Heart left ventricle (tissue), 16 donors: ENCODE data around the gene ATP9B. TPM values are rescaled to one million over a fixed set of nuclear protein-coding genes. Genes with fewer than 3 reads are reported as not detected.

ENCODE experiments used
- ATAC-seq, 4 donors: fragments of 200-7000 bp; cut with Tn5 transposase; one replicate each; pipeline ENCODE4 v1.9.1; 2020 to 2022; ENCODE audit warnings: moderate library complexity in 4 of 4, mild to moderate bottlenecking in 3 of 4, moderate number of reproducible peaks in 1 of 4
- DNase-seq, 5 donors: peaks; one replicate each; pipeline ENCODE4 v3.0.0-alpha.2; 2020
- H3K27ac ChIP-seq, 12 donors: fragments of 200-600 bp; sonication (generic) in 4 of 12; one replicate each; pipeline versions ENCODE4 v1.5.0 to v1.8.0; 2016 to 2022; ENCODE audit warnings: mild to moderate bottlenecking in 2 of 12
- H3K27me3 ChIP-seq, 9 donors: fragments of 200-600 bp; sonication (generic) in 2 of 9; one replicate each; pipeline versions ENCODE4 v1.5.1 to v1.8.0; 2016 to 2022; ENCODE audit warnings: mild to moderate bottlenecking in 3 of 9
- H3K36me3 ChIP-seq, 9 donors: fragments of 200-600 bp; sonication (generic) in 2 of 9; one replicate each; pipeline versions ENCODE4 v1.5.0 to v1.8.0; 2018 to 2022; ENCODE audit warnings: mild to moderate bottlenecking in 2 of 9
- H3K4me1 ChIP-seq, 12 donors: fragments of 200-600 bp; sonication (generic) in 4 of 12; one replicate each; pipeline versions ENCODE4 v1.5.0 to v1.8.0; 2016 to 2022; ENCODE audit warnings: mild to moderate bottlenecking in 3 of 12
- H3K4me3 ChIP-seq, 12 donors: fragments of 200-600 bp; sonication (generic) in 4 of 12; one replicate each; pipeline versions ENCODE4 v1.5.0 to v1.8.0; 2017 to 2022; ENCODE audit warnings: mild to moderate bottlenecking in 9 of 12, moderate library complexity in 4 of 12
- H3K9me3 ChIP-seq, 12 donors: fragments of 200-600 bp; sonication (generic) in 4 of 12; one replicate each; pipeline versions ENCODE4 v1.5.0 to v1.8.0; 2016 to 2022; ENCODE audit warnings: mild to moderate bottlenecking in 1 of 12
- CTCF ChIP-seq, 12 donors: fragments of 200-600 bp; sonication (generic) in 4 of 12; IDR thresholded peaks; one replicate each; pipeline versions ENCODE4 v1.5.0 to v1.8.0; 2018 to 2022; ENCODE audit warnings: antibody characterized with exemption in 12 of 12, mild to moderate bottlenecking in 5 of 12
- POLR2A ChIP-seq, 2 donors: fragments of 450-650 bp; IDR thresholded peaks; one replicate each; pipeline ENCODE4 v1.6.1; 2017; ENCODE audit warnings: antibody characterized with exemption in 2 of 2, mild to moderate bottlenecking in 2 of 2, moderate library complexity in 2 of 2
- WGBS, 4 donors: extraction: QIAGEN DNeasy Blood & Tissue Kit in 2 of 4; methylation state at CpG; one replicate each; pipeline versions ENCODE4 v1.1.5 to v1.1.7; 2013 to 2018; 5-methylcytosine and 5-hydroxymethylcytosine counted together
- intact Hi-C, 10 donors: fragments of 100-400 bp; cut with DNase I; formaldehyde crosslinking; loops; one replicate each; pipeline versions ENCODE4 v1.11.1 to v1.14.2; 2022
- polyA plus RNA-seq, 2 donors: library from polyadenylated mRNA; stranded (reverse); fragments of 200-250 nt; gene quantifications; one replicate each; pipeline ENCODE4 v1.2.3, GENCODE V29; 2013
- total RNA-seq, 9 donors: library from RNA; depleted of rRNA in 2 of 9; stranded (reverse); fragments of >200 nt in 2 of 9; fragmentation: NEBNext Ultra II Directional in 3 of 9; extraction: Animal tissue kit (Norgen Biotek cat#: 25700) in 3 of 9; gene quantifications; one replicate each; pipeline versions ENCODE4 v1.1.0 to v1.2.4, GENCODE V29; 2016 to 2023
- donor health status: ischemic (EF 13 %, LVEDD 7.1; RV severe dilation, severe dysfunction).
- donor health status: healthy with polysubstance abuse.
- donor health status: DM: no; HTN: yes; CAD: no.
- donor health status: DM: no; HTN: no; CAD: no.
- donor health status: ischemic (EF 25% LVEDD 6.9; RV normal size, moderate dysfunction).
- donor health status: ischemic (EF 25% LVEDD 5.7; RV mildly dilated, moderate dysfunction).
- donor health status: healthy.
- donor health status: DM: yes; HTN: yes; CAD: no.
- donor health status: ischemic (EF 35%, LVEDD 5.7; RV mildly dilated, moderate dysfunction).
- donor health status: nonischemic (EF 11% LVEDD 7.7; RV severe dilation, severe dysfunction).
- donor health status: DM: yes; HTN: yes; CAD: no.
- donor health status: PGD.
- donor health status: ischemic (EF 29% LVEDD 5.4; RV normal size, mild dysfunction).
- donor health status: nonischemic (EF 23%, LVEDD 6.1; RV moderate dilation, normal function).

Gene ATP9B
- total and polyA plus RNA-seq, 11 donors: 7.4 to 23.9 (median 12.8) TPM

- Histone ChIP-seq H3K27me3 (no peaks in the 10 kb centered on the region), H3K9me3 (no peaks in the 10 kb centered on the region), H3K4me3 (no peak overlapping the region), H3K4me1 (peaks cover 0 to 8% (median 0%) of the 10 kb centered on the region in 12 donors), H3K36me3 (peaks cover 0 to 6% (median 3%) of the 10 kb centered on the region in 9 donors), H3K27ac (no peak overlapping the region)
- intact Hi-C loops: loop anchor here in 1 of 10 donors (10.0 kb wide), 1 partner anchor 112 kb away; no protein-coding TSS in a partner anchor
- ATAC-seq (no peak), DNase-seq (no peak)
- 91 to 97% (median 95%) methylated on average over 2 of the region's 2 CpGs for WGBS, 4 donors
- TF ChIP-seq POLR2A (IDR thresholded peaks at IDR 0.05): no peak
- no peak for TF ChIP-seq CTCF (IDR thresholded peaks at IDR 0.05)
Measured at GRCh38 chr18:79186649-79187048, 117.5 kb downstream of the ATP9B start.

GRCh38 chr18:79187532-79188277, 118.5 kb downstream of the ATP9B start:
- Histone ChIP-seq H3K9me3 (no peaks in the 10 kb centered on the region), H3K27ac (no peak overlapping the region), H3K4me3 (no peak overlapping the region), H3K4me1 (peaks cover 0 to 8% (median 0%) of the 10 kb centered on the region in 12 donors), H3K36me3 (peaks cover 0 to 6% (median 3%) of the 10 kb centered on the region in 9 donors), H3K27me3 (no peaks in the 10 kb centered on the region)
- DNase-seq: no peak
- TF ChIP-seq POLR2A (IDR thresholded peaks at IDR 0.05): no peak
- no peak for TF ChIP-seq CTCF (IDR thresholded peaks at IDR 0.05)
- 68 to 78% (median 71%) methylated on average over 7 of the region's 7 CpGs for WGBS, 4 donors
- ATAC-seq: no peak
- intact Hi-C loops: loop anchor here in 1 of 10 donors (10.0 kb wide), 1 partner anchor 113 kb away; no protein-coding TSS in a partner anchor

- intact Hi-C loops: no loop called here
- no peak for DNase-seq
- H3K27me3 ChIP-seq: no peaks in the 10 kb centered on the region
- no peak for ATAC-seq
- TF ChIP-seq CTCF (IDR thresholded peaks at IDR 0.05) (no peak), POLR2A (IDR thresholded peaks at IDR 0.05) (no peak)
- peaks cover 0 to 8% (median 0%) of the 10 kb centered on the region in 12 donors for H3K4me1 ChIP-seq
- H3K9me3 ChIP-seq: no peaks in the 10 kb centered on the region
- peaks cover 0 to 38% (median 26%) of the 10 kb centered on the region in 9 donors for H3K36me3 ChIP-seq
- H3K27ac ChIP-seq: no peak overlapping the region
- WGBS, 4 donors: 95 to 97% (median 97%) methylated on average over 4 of the region's 4 CpGs
- no peak overlapping the region for H3K4me3 ChIP-seq
Measured at GRCh38 chr18:79191418-79191817, 122.2 kb downstream of the ATP9B start.

- peaks cover 0 to 8% (median 0%) of the 10 kb centered on the region in 12 donors for H3K4me1 ChIP-seq
- DNase-seq (no peak), ATAC-seq (no peak)
- TF ChIP-seq POLR2A (IDR thresholded peaks at IDR 0.05): no peak
- no peaks in the 10 kb centered on the region for H3K27me3 ChIP-seq
- peaks cover 0 to 42% (median 26%) of the 10 kb centered on the region in 9 donors for H3K36me3 ChIP-seq
- no peak overlapping the region for H3K4me3 ChIP-seq
- no peak overlapping the region for H3K27ac ChIP-seq
- no peaks in the 10 kb centered on the region for H3K9me3 ChIP-seq
- WGBS, 4 donors: 91 to 96% (median 94%) methylated on average over 5 of the region's 5 CpGs
- intact Hi-C loops: no loop called here
Measured at GRCh38 chr18:79191956-79192355, 122.8 kb downstream of the ATP9B start.
